ENCODE data around the gene TRMT11.
A peak's percentile ranks its signal among the peaks of the same experiment; 100 is the strongest.
"Not testable (repeated sequence)": the region's sequence is repeated elsewhere in the genome, so short reads cannot be mapped to it uniquely, and the experiment has no call there.

TRMT11 gene

GRCh38 chr6:125956506-125957390 is 29.6 kb upstream of the TRMT11 start, which contains the start of gene HINT3:
Gene HINT3 (plus strand): TSS chr6:125956770. CDS start chr6:125956978, 208 bp downstream.
- peak; percentile 96 for DNase-seq

DNA sequence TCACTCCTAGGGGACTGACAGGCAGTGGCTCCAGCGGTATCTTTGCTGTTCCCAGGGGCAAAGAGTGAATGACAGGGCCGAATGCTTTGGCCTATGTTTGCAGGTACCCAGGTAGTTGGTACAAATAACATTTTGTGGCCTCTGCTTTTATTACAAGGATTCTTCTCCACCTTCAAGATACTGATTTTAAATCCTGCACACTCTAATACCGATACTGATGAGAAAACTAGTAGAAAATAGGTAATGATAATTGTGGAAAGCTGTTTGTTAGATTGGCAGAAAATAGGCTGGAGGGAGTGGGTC is 29.0 kb upstream of the TRMT11 start:
- no peak for DNase-seq

DNA sequence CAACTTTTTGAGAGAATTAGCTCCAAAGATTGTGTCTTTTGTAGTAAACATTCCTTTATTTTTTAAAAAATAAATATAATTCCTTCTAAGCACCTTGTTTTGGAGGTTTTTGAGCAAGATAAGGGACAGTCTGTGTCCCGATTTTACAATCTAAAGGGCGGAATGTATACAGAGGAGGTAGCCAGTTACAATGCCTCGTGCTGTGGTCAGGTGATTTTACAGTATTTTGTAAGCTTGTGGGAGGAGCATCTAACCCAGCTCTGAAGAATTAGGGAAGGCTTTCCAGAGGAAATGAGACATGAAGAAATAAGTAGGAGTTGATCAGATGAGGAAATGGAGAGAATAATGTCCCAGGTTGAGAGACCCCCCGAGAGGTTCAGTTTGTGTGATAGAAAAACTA is 28.5 kb upstream of the TRMT11 start:
- DNase-seq, result peak; percentile 12

DNA sequence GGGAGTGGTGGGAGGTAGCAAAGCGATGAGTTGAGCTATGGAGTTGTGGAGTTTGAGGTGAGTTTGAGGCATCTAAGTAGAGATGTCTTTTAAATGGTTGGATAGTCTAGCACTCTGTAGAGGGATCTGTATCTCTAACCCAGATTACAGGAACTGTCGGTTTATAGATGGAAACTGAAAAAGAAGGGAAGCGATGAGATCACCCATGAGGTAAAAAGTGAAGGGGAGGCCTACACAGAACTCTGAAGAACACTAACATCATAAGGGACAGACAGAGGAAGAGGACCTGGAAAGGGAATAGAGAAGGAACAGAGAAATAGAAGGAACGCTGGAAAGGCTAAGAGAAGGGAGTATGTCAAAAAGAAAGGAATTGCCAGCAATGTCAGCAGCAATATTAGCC is 27.3 kb upstream of the TRMT11 start:
- DNase-seq, result no peak

- no peak for DNase-seq
Measured at GRCh38 chr6:125961117-125961516, 25.2 kb upstream of the TRMT11 start.

- DNase-seq, result no peak
Measured at GRCh38 chr6:125962900-125963497, 23.3 kb upstream of the TRMT11 start.

GRCh38 chr6:125963817-125964216 is 22.5 kb upstream of the TRMT11 start:
- DNase-seq, result no peak

- DNase-seq, result no peak
Measured at GRCh38 chr6:125966569-125966968, 19.8 kb upstream of the TRMT11 start.

DNA sequence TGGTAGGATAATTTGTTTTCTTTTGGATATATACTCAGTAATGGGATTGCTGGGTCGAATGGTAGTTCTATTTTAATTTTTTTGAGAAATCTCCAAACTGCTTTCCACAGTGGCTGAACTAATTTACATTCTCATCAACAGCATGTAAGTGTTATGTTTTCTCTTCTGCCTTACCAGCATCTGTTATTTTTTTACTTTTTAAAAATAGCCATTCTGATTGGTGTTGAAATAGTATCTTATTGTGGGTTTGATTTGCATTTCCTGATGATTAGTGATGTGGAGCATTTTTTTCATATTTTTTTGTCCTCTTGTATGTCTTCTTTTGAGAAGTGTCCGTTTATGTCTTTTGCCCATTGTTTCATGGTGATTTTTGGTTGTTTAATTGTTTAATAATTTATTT is 17.8 kb upstream of the TRMT11 start:
- no peak for DNase-seq

GRCh38 chr6:125970760-125971159 is 15.6 kb upstream of the TRMT11 start:
- no peak for DNase-seq

- DNase-seq, result not testable (repeated sequence)
Measured at GRCh38 chr6:125972478-125972877, 13.9 kb upstream of the TRMT11 start.

DNA sequence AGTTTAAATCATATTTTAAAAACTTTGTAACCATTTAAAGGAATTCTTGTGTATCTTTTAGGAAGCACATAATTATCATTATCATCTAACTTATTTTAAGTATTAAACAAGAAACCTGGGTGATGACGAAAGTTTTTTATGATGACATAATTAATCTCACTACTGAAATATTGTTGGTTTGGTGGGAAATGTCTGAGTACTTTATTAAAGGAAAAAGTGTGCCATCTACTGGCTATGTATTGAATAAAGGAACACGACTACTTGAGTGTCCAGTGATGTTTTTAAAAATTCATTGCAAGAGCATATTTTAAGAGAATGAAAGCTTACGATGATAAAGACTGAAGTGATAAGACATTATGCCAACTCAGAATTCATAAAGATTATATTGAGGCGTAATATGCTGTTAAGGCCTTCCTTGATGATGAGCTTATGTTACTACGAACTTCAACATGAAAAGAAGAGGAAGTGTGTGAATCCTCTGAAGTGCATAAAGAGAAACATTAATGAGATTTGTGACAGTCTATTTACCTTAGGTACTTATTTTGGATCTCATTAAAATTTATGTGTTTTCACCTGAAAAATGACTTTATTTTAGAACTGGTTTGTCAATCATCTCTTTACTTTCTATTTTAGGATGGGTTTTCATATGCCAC is 12.0 kb upstream of the TRMT11 start:
- peak; percentile 72 for DNase-seq

- no peak for DNase-seq
Measured at GRCh38 chr6:125979101-125979500, 7.2 kb upstream of the TRMT11 start.

- no peak for DNase-seq
Measured at GRCh38 chr6:125981571-125982185, 4.7 kb upstream of the TRMT11 start.

- DNase-seq, result no peak
Measured at GRCh38 chr6:125983246-125983945, 2.9 kb upstream of the TRMT11 start.

GRCh38 chr6:125984311-125984710 is 2.0 kb upstream of the TRMT11 start:
- DNase-seq, result no peak

DNA sequence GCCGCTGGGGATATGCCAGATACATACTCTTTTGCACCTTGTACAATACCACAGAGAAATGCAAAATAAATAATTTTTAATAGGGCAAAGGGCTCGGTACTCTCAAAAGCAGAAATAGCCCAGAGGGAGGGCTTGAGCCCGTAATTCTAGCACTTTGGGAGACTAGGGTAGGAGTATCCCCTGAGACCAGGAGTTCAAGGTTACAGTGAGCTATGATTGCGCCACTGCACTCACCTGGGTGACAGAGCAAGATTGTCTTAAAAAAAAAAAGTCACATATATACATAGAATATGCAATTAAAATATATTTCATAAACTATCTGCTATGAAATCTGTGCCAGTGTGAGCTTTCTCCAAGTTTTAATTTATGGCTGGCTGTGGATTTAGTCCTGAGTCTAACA is 818 bp upstream of the TRMT11 start:
- no peak for DNase-seq

DNA sequence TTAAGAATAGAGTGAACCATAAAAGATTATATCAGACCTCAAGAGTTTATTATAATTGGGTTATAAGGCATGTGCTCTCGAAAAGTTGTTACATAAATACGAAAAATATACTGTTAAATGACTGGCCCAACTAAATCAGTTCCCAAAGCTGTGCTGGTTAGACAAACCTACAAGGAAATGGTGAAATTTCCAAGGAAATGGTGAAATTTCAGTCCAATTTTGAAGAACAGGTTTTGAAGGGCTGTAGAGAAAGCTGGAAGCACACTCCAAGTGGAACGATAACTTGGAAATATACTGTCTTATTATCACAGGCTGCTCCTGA is 400 bp upstream of the TRMT11 start:
- DNase-seq, result no peak

DNA sequence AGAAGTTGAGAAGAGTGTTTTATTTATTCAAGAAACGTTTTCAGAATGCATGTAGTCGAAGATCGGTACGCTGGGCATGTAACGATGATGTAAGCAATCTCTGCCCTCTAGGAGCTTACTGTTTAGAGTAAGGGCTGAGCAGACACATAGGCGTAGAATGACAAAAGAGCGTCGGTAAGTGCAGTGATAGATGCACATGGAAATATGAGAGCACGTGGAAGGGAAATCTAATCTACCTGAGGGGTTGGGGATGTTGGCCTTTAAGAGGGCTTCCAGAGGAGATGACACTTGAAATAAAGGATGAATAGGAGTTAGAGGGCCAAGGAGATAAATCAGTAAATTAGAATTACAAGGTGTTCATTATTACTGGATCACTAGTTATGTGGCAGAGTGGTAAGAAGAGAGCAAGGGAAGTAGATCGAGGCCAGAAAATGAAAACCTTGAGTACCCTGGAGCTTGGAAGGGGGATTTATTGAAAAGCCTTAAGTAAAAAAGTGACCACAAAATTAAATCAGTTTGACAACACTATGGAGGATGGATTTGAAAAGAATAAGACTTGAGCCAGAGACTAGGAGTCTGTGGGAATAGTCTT is 782 bp downstream of the TRMT11 start:
- no peak for DNase-seq

DNA sequence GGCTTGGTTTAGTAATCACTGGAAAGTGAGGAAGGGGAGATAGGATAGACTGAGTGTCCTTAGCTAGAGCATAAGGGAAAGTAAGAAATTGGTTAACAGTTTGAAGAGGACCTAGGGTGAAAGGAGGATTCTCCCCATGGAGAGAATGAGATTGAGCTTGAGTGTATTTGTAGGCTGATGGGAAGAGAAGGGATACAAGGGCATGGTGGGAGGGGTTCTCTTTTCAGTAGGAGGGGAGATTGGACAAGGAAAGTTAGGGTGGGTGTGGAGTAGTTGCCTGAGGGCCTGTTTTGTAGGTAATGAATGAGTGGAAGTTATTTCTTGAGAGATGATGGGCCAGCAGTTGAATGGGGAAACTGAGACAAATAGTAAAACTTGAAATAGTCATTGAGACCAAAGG is 1.9 kb downstream of the TRMT11 start:
- no peak for DNase-seq

DNA sequence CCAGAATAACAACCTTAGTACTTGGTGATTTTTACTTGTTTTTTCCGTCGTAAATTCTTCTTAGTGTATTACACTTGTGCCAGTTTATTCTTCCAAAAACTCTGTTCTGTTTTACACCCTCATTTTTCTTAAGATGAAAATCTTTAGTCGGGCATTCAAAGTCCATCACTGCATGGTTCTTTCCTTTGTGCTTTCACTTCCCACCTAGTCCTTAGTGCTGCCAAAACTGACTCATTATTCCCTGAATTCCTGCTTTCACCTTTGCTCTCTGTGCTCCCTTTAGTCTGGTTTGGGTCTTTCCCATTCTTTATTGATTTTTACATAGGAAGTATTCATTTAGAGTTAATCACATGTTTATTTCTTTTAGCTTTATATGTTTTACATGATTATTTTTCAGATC is 3.3 kb downstream of the TRMT11 start:
- DNase-seq, result no peak

DNA sequence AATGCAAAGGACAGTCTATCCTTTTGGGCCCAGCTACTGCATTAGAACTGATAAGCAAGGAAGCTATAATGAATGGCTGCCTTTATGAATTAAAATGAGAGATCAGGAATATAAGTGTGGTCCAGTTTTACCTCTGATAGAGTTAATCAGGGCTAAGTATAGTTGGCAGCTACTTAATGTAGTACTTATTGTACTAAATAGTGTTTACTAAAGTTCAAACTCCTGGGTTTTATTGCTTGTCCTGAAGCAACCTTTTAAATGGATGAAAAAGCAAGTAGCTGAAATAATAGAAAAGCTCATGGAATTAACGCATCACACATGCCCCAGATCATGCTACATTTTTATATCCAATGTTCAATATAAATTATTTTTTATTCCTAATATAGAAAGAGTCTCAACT is 5.3 kb downstream of the TRMT11 start:
- no peak for DNase-seq
